Skeletal muscle satellite cell (primary cell): Measurements from ENCODE around the gene PRSS27.

Experiments used
- H3K27me3 ChIP-seq: 2 replicates; pipeline ENCODE4 v1.7.0; 2013; ENCODE audit warnings: low read length; ENCODE audit not compliant: control insufficient read depth, insufficient read depth
- H3K36me3 ChIP-seq: 2 replicates; pipeline ENCODE4 v1.7.0; 2013; ENCODE audit warnings: mild to moderate bottlenecking, control low read depth, low read length; ENCODE audit not compliant: insufficient read depth
- H3K4me1 ChIP-seq: 2 replicates; pipeline ENCODE4 v1.7.0; 2013; ENCODE audit warnings: low read length; ENCODE audit not compliant: control insufficient read depth, insufficient read depth
- H3K4me2 ChIP-seq: 2 replicates; pipeline ENCODE4 v1.7.0; 2013; ENCODE audit warnings: mild to moderate bottlenecking, low read length
- H3K4me3 ChIP-seq: 2 replicates; pipeline ENCODE4 v1.7.0; 2013; ENCODE audit warnings: low read length
- H3K9ac ChIP-seq: 2 replicates; pipeline ENCODE4 v1.7.0; 2013; ENCODE audit warnings: mild to moderate bottlenecking, low read depth, low read length, moderate library complexity
- H3K9me3 ChIP-seq: replicated peaks from 2 replicates; pipeline ENCODE4 v1.7.0; 2013; ENCODE audit warnings: mild to moderate bottlenecking, control low read depth, low read length

The PRSS27 gene

GRCh38 chr16:2719328-2720063 is 528 bp downstream of the PRSS27 start:
- Histone ChIP-seq H3K9me3 (no peaks in the 10 kb centered on the region), H3K9ac (no peak overlapping the region)

GRCh38 chr16:2717383-2718263 is 2.4 kb downstream of the PRSS27 start:
- no peaks in the 10 kb centered on the region for H3K36me3 ChIP-seq
- no peak overlapping the region for H3K9ac ChIP-seq
- peaks cover 9% of the 10 kb centered on the region for H3K4me1 ChIP-seq
- no peak overlapping the region for H3K4me3 ChIP-seq
- H3K9me3 ChIP-seq, result no peaks in the 10 kb centered on the region
- no peak overlapping the region for H3K4me2 ChIP-seq
- no peaks in the 10 kb centered on the region for H3K27me3 ChIP-seq

More at GRCh38 chr16:2719328-2720063, 528 bp downstream of the PRSS27 start:
- no peaks in the 10 kb centered on the region for H3K36me3 ChIP-seq
- peaks cover 4% of the 10 kb centered on the region for H3K27me3 ChIP-seq
- H3K4me2 ChIP-seq, result peak overlapping the region; percentile 11
- H3K4me3 ChIP-seq, result no peak overlapping the region
- peaks cover 12% of the 10 kb centered on the region for H3K4me1 ChIP-seq

- Histone ChIP-seq H3K4me1 (peaks cover 9% of the 10 kb centered on the region), H3K4me3 (no peak overlapping the region), H3K27me3 (no peaks in the 10 kb centered on the region), H3K9me3 (no peaks in the 10 kb centered on the region), H3K4me2 (no peak overlapping the region), H3K9ac (no peak overlapping the region), H3K36me3 (no peaks in the 10 kb centered on the region)
Measured at GRCh38 chr16:2716948-2717347, 3.1 kb downstream of the PRSS27 start.

- Histone ChIP-seq H3K9ac (no peak overlapping the region), H3K4me3 (no peak overlapping the region), H3K27me3 (no peaks in the 10 kb centered on the region), H3K4me2 (peak overlapping the region; percentile 64), H3K9me3 (no peaks in the 10 kb centered on the region), H3K36me3 (no peaks in the 10 kb centered on the region), H3K4me1 (peaks cover 9% of the 10 kb centered on the region)
Measured at GRCh38 chr16:2715966-2716885, 3.8 kb downstream of the PRSS27 start.

- no peaks in the 10 kb centered on the region for H3K9me3 ChIP-seq
- H3K9ac ChIP-seq, result no peak overlapping the region
- peaks cover 9% of the 10 kb centered on the region for H3K4me1 ChIP-seq
- H3K36me3 ChIP-seq, result no peaks in the 10 kb centered on the region
- peak overlapping the region; percentile 64 for H3K4me2 ChIP-seq
- peak overlapping the region; percentile 24 for H3K4me3 ChIP-seq
- H3K27me3 ChIP-seq, result no peaks in the 10 kb centered on the region
Measured at GRCh38 chr16:2715519-2715918, 4.5 kb downstream of the PRSS27 start.

GRCh38 chr16:2715064-2715463 is 5.0 kb downstream of the PRSS27 start:
- Histone ChIP-seq H3K9me3 (no peaks in the 10 kb centered on the region), H3K27me3 (no peaks in the 10 kb centered on the region), H3K4me1 (peaks cover 8% of the 10 kb centered on the region), H3K4me3 (no peak overlapping the region), H3K9ac (no peak overlapping the region), H3K4me2 (no peak overlapping the region), H3K36me3 (no peaks in the 10 kb centered on the region)

- peaks cover 3% of the 10 kb centered on the region for H3K4me1 ChIP-seq
- H3K4me2 ChIP-seq, result no peak overlapping the region
- no peak overlapping the region for H3K9ac ChIP-seq
- H3K4me3 ChIP-seq, result no peak overlapping the region
- H3K36me3 ChIP-seq, result peaks cover 1% of the 10 kb centered on the region
- no peaks in the 10 kb centered on the region for H3K27me3 ChIP-seq
- no peaks in the 10 kb centered on the region for H3K9me3 ChIP-seq
Measured at GRCh38 chr16:2713985-2714774, 5.8 kb downstream of the PRSS27 start.

- peaks cover 6% of the 10 kb centered on the region for H3K36me3 ChIP-seq
- H3K4me3 ChIP-seq, result no peak overlapping the region
- no peak overlapping the region for H3K9ac ChIP-seq
- H3K9me3 ChIP-seq, result no peaks in the 10 kb centered on the region
- no peaks in the 10 kb centered on the region for H3K27me3 ChIP-seq
- peaks cover 3% of the 10 kb centered on the region for H3K4me1 ChIP-seq
- H3K4me2 ChIP-seq, result no peak overlapping the region
Measured at GRCh38 chr16:2713523-2713922, 6.5 kb downstream of the PRSS27 start.

- H3K27me3 ChIP-seq, result no peaks in the 10 kb centered on the region
- H3K4me3 ChIP-seq, result no peak overlapping the region
- H3K36me3 ChIP-seq, result peaks cover 16% of the 10 kb centered on the region
- no peak overlapping the region for H3K4me2 ChIP-seq
- peaks cover 3% of the 10 kb centered on the region for H3K4me1 ChIP-seq
- no peak overlapping the region for H3K9ac ChIP-seq
- H3K9me3 ChIP-seq, result no peaks in the 10 kb centered on the region
Measured at GRCh38 chr16:2712546-2712945, 7.5 kb downstream of the PRSS27 start.

GRCh38 chr16:2712063-2712441 is 8.0 kb downstream of the PRSS27 start:
- Histone ChIP-seq H3K27me3 (no peaks in the 10 kb centered on the region), H3K4me3 (no peak overlapping the region), H3K4me1 (peaks cover 3% of the 10 kb centered on the region), H3K9ac (no peak overlapping the region), H3K36me3 (peaks cover 21% of the 10 kb centered on the region), H3K4me2 (no peak overlapping the region), H3K9me3 (no peaks in the 10 kb centered on the region)
